Neural cell (in vitro differentiated cells): ENCODE measurements around the gene POGZ. TPM values are rescaled to one million over a fixed set of nuclear protein-coding genes. Genes with fewer than 3 reads are reported as not detected.

Experiments used
- H2AFZ ChIP-seq: fragments of 200-600, 300-800 bp; sonication (generic), shearing (Covaris generic); 2 replicates; pipeline ENCODE4 v1.6.0; 2014; ENCODE audit warnings: low read depth, mild to moderate bottlenecking, antibody characterized with exemption, low read length, moderate library complexity
- H3F3A ChIP-seq: fragments of 200-600 bp; shearing (Covaris generic); 2 replicates; pipeline ENCODE4 v1.6.1; 2016; ENCODE audit warnings: mild to moderate bottlenecking, moderate library complexity, mixed read lengths, antibody characterized with exemption, low read length; ENCODE audit not compliant: insufficient read depth, poor library complexity, severe bottlenecking
- H3K27ac ChIP-seq: fragments of 200-600, 300-800 bp; sonication (generic), shearing (Covaris generic); 2 replicates; pipeline ENCODE4 v1.5.1; 2014; ENCODE audit warnings: mild to moderate bottlenecking, low read length, moderate library complexity
- H3K27me3 ChIP-seq: fragments of 300-800, 200-600 bp; sonication (generic), shearing (Covaris generic); 2 replicates; pipeline ENCODE4 v1.6.0; 2014; ENCODE audit warnings: mild to moderate bottlenecking, low read depth, low read length, moderate library complexity; ENCODE audit not compliant: insufficient read depth
- H3K36me3 ChIP-seq: fragments of 300-800, 200-600 bp; sonication (generic), shearing (Covaris generic); 2 replicates; pipeline ENCODE4 v1.5.1; 2014; ENCODE audit warnings: mild to moderate bottlenecking, antibody characterized with exemption, low read length, moderate library complexity; ENCODE audit not compliant: insufficient read depth
- H3K4me2 ChIP-seq: fragments of 300-800, 200-600 bp; sonication (generic), shearing (Covaris generic); 2 replicates; pipeline ENCODE4 v1.6.0; 2014; ENCODE audit warnings: mild to moderate bottlenecking, low read length
- H3K4me3 ChIP-seq: fragments of 300-800, 200-600 bp; sonication (generic), shearing (Covaris generic); 2 replicates; pipeline ENCODE4 v1.5.1; 2014; ENCODE audit warnings: mild to moderate bottlenecking, low read length, moderate library complexity
- H3K79me2 ChIP-seq: fragments of 200-600 bp; shearing (Covaris generic); replicated peaks from 2 replicates; pipeline ENCODE4 v1.6.0; 2014; ENCODE audit warnings: mild to moderate bottlenecking, low read length, moderate library complexity; ENCODE audit not compliant: insufficient read depth
- H3K9ac ChIP-seq: fragments of 300-800, 200-600 bp; sonication (generic), shearing (Covaris generic); 2 replicates; pipeline ENCODE4 v1.6.1; 2016; ENCODE audit warnings: mild to moderate bottlenecking, low read length, mixed read lengths
- H3K9me2 ChIP-seq: fragments of 200-600 bp; shearing (Covaris generic); 2 replicates; pipeline ENCODE4 v1.6.1; 2016; ENCODE audit warnings: mild to moderate bottlenecking, low read length, mixed read lengths; ENCODE audit not compliant: insufficient read depth
- H3K9me3 ChIP-seq: fragments of 200-600, 300-800 bp; sonication (generic), shearing (Covaris generic); 2 replicates; pipeline ENCODE4 v1.6.1; 2016; ENCODE audit warnings: mild to moderate bottlenecking, mixed run types, low read length, moderate library complexity, mixed read lengths
- H4K20me1 ChIP-seq: fragments of 200-600 bp; shearing (Covaris generic); 2 replicates; pipeline ENCODE4 v1.6.1; 2016; ENCODE audit warnings: mild to moderate bottlenecking, mixed run types; ENCODE audit not compliant: insufficient read depth
- EP300 ChIP-seq: fragments of 450-650 bp; conservative IDR thresholded peaks from 2 replicates; pipeline ENCODE4 v1.6.1; 2014; ENCODE audit warnings: antibody characterized with exemption, mild to moderate bottlenecking, moderate library complexity; ENCODE audit not compliant: poor library complexity, severe bottlenecking
- EZH2 ChIP-seq: fragments of 200-600, 300-800 bp; shearing (Covaris generic), sonication (generic); IDR thresholded peaks from 2 replicates; pipeline ENCODE4 v1.6.1; 2014; ENCODE audit warnings: antibody characterized with exemption, low read length, borderline replicate concordance, mild to moderate bottlenecking; ENCODE audit not compliant: insufficient read depth, poor library complexity, severe bottlenecking
- MXI1 ChIP-seq: fragments of 450-650 bp; conservative IDR thresholded peaks from 2 replicates; pipeline ENCODE4 v1.6.1; 2014; ENCODE audit warnings: antibody characterized with exemption, mild to moderate bottlenecking; ENCODE audit not compliant: poor library complexity, severe bottlenecking
- POLR2AphosphoS5 ChIP-seq: IDR thresholded peaks from 2 replicates; pipeline ENCODE4 v1.6.1; 2012
- RAD21 ChIP-seq: fragments of 450-650 bp; conservative IDR thresholded peaks from 2 replicates; pipeline ENCODE4 v1.6.1; 2014; ENCODE audit warnings: antibody characterized with exemption, mild to moderate bottlenecking, moderate library complexity
- REST ChIP-seq: IDR thresholded peaks from 2 replicates; pipeline ENCODE4 v1.6.1; 2012; ENCODE audit warnings: borderline replicate concordance
- SMC3 ChIP-seq: fragments of 450-650 bp; conservative IDR thresholded peaks from 2 replicates; pipeline ENCODE4 v1.6.1; 2014; ENCODE audit warnings: antibody characterized with exemption, mild to moderate bottlenecking, moderate library complexity; ENCODE audit not compliant: poor library complexity
- TAF1 ChIP-seq: IDR thresholded peaks from 2 replicates; pipeline ENCODE4 v1.6.1; 2012; ENCODE audit warnings: low read depth
- polyA plus RNA-seq: library from polyadenylated mRNA; depleted of rRNA; stranded (reverse); fragments of >200 nt; gene quantifications from 2 replicates; pipeline ENCODE4 v1.2.3, GENCODE V29; 2014
- TF ChIP-seq, protein P1 (sequence below): fragments of 450-650 bp; IDR thresholded peaks from 2 replicates; pipeline ENCODE4 v1.5.1; 2014; ENCODE audit warnings: antibody characterized with exemption, mild to moderate bottlenecking, moderate library complexity; ENCODE audit not compliant: poor library complexity, severe bottlenecking

Gene POGZ
- polyA plus RNA-seq, 1 donor from 2014 or later: 50.2 TPM

GRCh38 chr1:151402764-151403163 lies 56.5 kb downstream of the POGZ start:
- TF ChIP-seq EP300: no peak
- no peak for TF ChIP-seq SMC3
- no peak for TF ChIP-seq TAF1
- TF ChIP-seq POLR2AphosphoS5: no peak
- TF ChIP-seq EZH2: no peak

DNA sequence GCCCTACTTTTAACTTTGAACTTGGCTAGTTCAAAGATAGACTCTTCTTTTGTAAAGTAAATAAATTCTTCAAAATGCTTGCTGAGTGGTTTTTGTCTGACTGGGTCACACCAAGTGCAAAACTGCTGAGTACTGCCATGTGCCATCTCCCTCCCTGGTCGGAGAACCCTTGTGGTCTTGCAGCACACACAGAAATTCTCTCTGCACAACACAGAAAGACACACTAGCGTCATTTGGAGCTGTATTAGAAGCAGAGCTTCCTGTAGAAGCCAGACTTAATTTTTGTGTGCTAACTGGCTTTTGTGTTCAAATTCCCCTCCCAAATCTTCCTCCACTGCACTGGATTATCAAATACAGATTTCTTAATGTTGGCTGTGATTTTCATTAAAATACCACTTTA lies 57.4 kb downstream of the POGZ start:
- no peak for TF ChIP-seq POLR2AphosphoS5
- TF ChIP-seq, protein P1, sequence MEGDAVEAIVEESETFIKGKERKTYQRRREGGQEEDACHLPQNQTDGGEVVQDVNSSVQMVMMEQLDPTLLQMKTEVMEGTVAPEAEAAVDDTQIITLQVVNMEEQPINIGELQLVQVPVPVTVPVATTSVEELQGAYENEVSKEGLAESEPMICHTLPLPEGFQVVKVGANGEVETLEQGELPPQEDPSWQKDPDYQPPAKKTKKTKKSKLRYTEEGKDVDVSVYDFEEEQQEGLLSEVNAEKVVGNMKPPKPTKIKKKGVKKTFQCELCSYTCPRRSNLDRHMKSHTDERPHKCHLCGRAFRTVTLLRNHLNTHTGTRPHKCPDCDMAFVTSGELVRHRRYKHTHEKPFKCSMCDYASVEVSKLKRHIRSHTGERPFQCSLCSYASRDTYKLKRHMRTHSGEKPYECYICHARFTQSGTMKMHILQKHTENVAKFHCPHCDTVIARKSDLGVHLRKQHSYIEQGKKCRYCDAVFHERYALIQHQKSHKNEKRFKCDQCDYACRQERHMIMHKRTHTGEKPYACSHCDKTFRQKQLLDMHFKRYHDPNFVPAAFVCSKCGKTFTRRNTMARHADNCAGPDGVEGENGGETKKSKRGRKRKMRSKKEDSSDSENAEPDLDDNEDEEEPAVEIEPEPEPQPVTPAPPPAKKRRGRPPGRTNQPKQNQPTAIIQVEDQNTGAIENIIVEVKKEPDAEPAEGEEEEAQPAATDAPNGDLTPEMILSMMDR: no peak
- no peak for TF ChIP-seq REST
- no peak for TF ChIP-seq EZH2
- TF ChIP-seq MXI1: no peak
- TF ChIP-seq SMC3: no peak
- no peak for TF ChIP-seq RAD21
- TF ChIP-seq EP300: no peak
- no peak for TF ChIP-seq TAF1
- no peaks in the 10 kb centered on the region for H3K36me3 ChIP-seq
- H3K27me3 ChIP-seq: no peaks in the 10 kb centered on the region
- H3F3A ChIP-seq: peaks cover 10% of the 10 kb centered on the region
- no peak overlapping the region for H2AFZ ChIP-seq
- no peaks in the 10 kb centered on the region for H4K20me1 ChIP-seq
- no peak overlapping the region for H3K4me2 ChIP-seq
- H3K9me3 ChIP-seq: no peaks in the 10 kb centered on the region
- no peak overlapping the region for H3K9ac ChIP-seq
- H3K79me2 ChIP-seq: peaks cover 17% of the 10 kb centered on the region
- H3K9me2 ChIP-seq: no peaks in the 10 kb centered on the region
- no peak overlapping the region for H3K27ac ChIP-seq
- no peak overlapping the region for H3K4me3 ChIP-seq

More at GRCh38 chr1:151402764-151403163, 56.5 kb downstream of the POGZ start:
- no peak overlapping the region for H3K4me2 ChIP-seq
- no peaks in the 10 kb centered on the region for H3K9me3 ChIP-seq
- H3K9ac ChIP-seq: no peak overlapping the region
- H3K4me3 ChIP-seq: no peak overlapping the region
- peaks cover 10% of the 10 kb centered on the region for H3F3A ChIP-seq
- peaks cover 17% of the 10 kb centered on the region for H3K79me2 ChIP-seq
- no peaks in the 10 kb centered on the region for H4K20me1 ChIP-seq
- H3K27ac ChIP-seq: no peak overlapping the region
- no peak overlapping the region for H2AFZ ChIP-seq
- H3K27me3 ChIP-seq: no peaks in the 10 kb centered on the region
- H3K36me3 ChIP-seq: no peaks in the 10 kb centered on the region
- H3K9me2 ChIP-seq: no peaks in the 10 kb centered on the region
